Measurements from ENCODE around the gene CLECL1. TPM values are rescaled to one million over a fixed set of nuclear protein-coding genes. Genes with fewer than 3 reads are reported as not detected.

CLECL1 gene
- total RNA-seq, 1 donor from 2014 or later, result not detected

DNA sequence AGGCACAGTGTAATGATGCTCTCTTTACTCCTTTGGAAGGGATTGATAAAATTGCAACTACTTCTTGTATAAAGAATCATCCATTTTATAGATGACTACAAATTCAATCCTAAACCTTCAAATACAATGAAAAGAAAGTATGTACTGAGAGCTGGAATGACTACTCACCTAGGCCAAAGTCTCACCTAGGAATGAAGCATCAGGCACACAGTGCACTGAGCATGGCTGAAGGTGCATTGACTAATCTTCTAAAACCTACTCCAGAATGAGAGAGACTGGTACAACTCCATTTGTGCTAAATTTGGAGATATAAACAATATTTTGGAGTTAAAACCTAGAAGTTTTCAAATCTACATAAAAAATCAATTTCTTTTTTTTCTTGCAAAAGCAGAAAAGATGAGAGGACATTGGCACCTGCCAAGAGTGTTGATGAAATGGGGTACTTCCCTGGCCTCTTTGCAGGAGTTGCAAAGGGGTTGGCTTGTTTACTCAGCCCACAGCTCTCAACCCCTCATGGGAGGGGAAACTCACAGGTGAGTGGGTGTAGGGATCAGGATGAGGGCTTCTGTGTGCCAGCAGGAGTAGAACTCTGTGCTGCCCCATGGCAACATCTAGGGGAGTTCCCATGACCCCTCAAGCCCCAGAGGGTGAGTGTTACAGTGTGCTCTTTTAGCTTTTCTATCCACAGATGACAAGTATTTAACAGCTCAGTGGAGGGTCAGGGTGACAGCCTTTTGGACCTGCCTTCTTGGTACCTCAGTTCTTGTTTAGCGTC is 31.3 kb downstream of the CLECL1 start:
- Histone ChIP-seq H3K4me3 (no peak overlapping the region), H3K27ac (no peak overlapping the region), H3K9me3 (peaks cover 0 to 3% of the 10 kb centered on the region in 2 donors), H3K4me1 (no peaks in the 10 kb centered on the region), H3K36me3 (no peaks in the 10 kb centered on the region), H3K27me3 (no peaks in the 10 kb centered on the region)
- intact Hi-C loops (cut with DNase I), result no loop called here
- no peak for DNase-seq (ENCODE audit: low spot score in 2 of 2)
- TF ChIP-seq CTCF (IDR thresholded peaks at IDR 0.05), result no peak

DNA sequence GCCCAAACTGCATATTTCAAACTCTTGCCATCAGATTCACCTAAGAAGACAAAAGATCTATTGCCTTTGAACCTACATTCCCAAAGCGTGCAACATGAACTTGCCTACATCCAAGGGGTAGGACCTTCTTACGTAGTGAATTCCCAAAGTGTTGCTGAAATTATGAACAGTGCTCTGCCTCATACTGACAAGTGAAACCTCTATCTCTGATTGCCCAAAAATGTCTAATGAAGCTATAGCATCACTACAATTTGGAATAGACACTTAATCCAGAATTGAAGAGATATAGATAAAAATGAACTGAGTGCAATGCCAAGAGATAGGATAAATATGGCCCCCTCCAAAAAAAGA is 32.3 kb downstream of the CLECL1 start:
- TF ChIP-seq CTCF (IDR thresholded peaks at IDR 0.05), result no peak
- Histone ChIP-seq H3K9me3 (peaks cover 0 to 3% of the 10 kb centered on the region in 2 donors), H3K4me1 (no peaks in the 10 kb centered on the region), H3K27ac (no peak overlapping the region), H3K4me3 (no peak overlapping the region), H3K27me3 (no peaks in the 10 kb centered on the region), H3K36me3 (no peaks in the 10 kb centered on the region)
- intact Hi-C loops (cut with DNase I), result no loop called here
- no peak for DNase-seq (ENCODE audit: low spot score in 2 of 2)

- intact Hi-C loops (cut with DNase I), result no loop called here
- no peak for DNase-seq (ENCODE audit: low spot score in 2 of 2)
- H3K4me1 ChIP-seq, result no peaks in the 10 kb centered on the region
- no peak overlapping the region for H3K27ac ChIP-seq
- no peaks in the 10 kb centered on the region for H3K9me3 ChIP-seq
- H3K4me3 ChIP-seq, result no peak overlapping the region
- H3K36me3 ChIP-seq, result peaks cover 1 to 5% of the 10 kb centered on the region in 2 donors
- TF ChIP-seq CTCF (IDR thresholded peaks at IDR 0.05), result no peak
- H3K27me3 ChIP-seq, result no peaks in the 10 kb centered on the region
These were observed 32.8 kb downstream of the CLECL1 start for GRCh38 chr12:9699898-9700605.

- H3K27ac ChIP-seq, result no peak overlapping the region
- H3K27me3 ChIP-seq, result no peaks in the 10 kb centered on the region
- no peak for TF ChIP-seq CTCF (IDR thresholded peaks at IDR 0.05)
- DNase-seq (ENCODE audit: low spot score in 2 of 2), result no peak
- H3K36me3 ChIP-seq, result peaks cover 8 to 10% of the 10 kb centered on the region in 2 donors
- no peak overlapping the region for H3K4me3 ChIP-seq
- no peaks in the 10 kb centered on the region for H3K4me1 ChIP-seq
- intact Hi-C loops (cut with DNase I), result no loop called here
- H3K9me3 ChIP-seq, result no peaks in the 10 kb centered on the region
These were observed 33.5 kb downstream of the CLECL1 start for GRCh38 chr12:9699269-9699897.

DNA sequence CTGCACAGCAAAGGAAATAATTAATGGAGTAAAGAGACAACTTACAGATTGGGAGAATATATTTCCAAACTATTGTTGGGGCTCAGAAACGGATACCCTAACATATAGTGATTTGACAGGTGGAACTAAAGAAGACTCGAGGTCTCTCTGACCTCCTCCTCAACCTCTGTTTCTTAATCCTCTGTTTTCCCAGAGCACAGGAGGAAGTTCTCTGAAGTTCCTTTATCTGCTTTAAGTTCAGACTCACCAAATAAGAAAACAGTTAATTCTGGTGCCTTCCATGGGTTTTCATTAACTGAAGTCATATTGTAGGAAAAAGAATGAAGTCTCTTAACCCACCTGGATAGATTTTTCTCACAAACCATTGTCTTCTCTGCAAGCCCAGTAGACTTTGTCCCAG is 34.2 kb downstream of the CLECL1 start:
- no peaks in the 10 kb centered on the region for H3K4me1 ChIP-seq
- H3K4me3 ChIP-seq, result no peak overlapping the region
- no peak for DNase-seq (ENCODE audit: low spot score in 2 of 2)
- peaks cover 10 to 12% of the 10 kb centered on the region in 2 donors for H3K36me3 ChIP-seq
- H3K27ac ChIP-seq, result no peak overlapping the region
- intact Hi-C loops (cut with DNase I), result no loop called here
- H3K27me3 ChIP-seq, result no peaks in the 10 kb centered on the region
- TF ChIP-seq CTCF (IDR thresholded peaks at IDR 0.05), result no peak
- H3K9me3 ChIP-seq, result no peaks in the 10 kb centered on the region

Data from ascending aorta (tissue), 2 donors.